SHP77 (cell line): ENCODE results near the gene CDH2.
"Not testable (repeated sequence)": the region's sequence is repeated elsewhere in the genome, so short reads cannot be mapped to it uniquely, and the experiment has no call there.

ENCODE experiments used
- DNase-seq, 2 experiments: peaks; one replicate each; lab custom pipeline; 2025; lab: John Stamatoyannopoulos, UW

Gene CDH2

DNA sequence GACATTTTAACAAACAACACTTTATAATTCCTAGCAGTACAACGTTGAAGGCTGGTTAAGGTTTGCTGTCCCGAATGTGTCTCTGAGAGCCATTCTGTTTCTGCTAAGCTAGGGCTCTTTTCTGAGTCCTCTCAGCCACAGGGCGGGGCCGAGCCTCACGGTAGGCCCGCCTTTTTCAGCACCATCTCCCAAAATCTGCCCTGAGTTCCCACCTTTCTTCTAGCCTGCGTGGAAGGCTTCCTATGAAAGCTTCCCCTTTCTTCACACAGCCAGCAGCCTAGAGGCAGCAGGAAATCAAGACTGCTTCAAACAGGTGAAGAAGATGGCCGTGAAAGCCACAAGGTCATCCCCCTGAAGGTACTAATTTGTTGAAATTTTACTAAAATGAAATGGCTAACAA, 255.5 kb downstream of the CDH2 start:
- DNase-seq, result no peak

DNA sequence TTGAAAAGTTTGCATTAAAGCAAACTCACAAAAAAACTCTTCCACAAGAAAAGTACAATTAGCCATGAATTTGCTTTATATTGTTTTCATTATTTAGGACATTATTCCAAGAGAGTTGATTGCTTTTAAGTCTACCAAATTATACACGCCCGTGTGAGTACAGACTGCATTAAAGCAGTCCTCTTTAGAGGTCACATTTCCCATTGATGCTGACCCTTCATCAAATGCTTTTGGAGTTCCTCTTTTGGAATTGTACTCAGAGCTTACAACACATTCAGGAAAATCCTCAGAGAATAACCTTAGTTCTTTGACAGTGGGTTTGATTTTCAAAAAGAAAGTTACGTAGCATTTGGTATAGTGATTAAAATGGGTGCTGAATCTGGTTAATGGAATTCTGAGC, 256.1 kb downstream of the CDH2 start:
- no peak for DNase-seq

DNA sequence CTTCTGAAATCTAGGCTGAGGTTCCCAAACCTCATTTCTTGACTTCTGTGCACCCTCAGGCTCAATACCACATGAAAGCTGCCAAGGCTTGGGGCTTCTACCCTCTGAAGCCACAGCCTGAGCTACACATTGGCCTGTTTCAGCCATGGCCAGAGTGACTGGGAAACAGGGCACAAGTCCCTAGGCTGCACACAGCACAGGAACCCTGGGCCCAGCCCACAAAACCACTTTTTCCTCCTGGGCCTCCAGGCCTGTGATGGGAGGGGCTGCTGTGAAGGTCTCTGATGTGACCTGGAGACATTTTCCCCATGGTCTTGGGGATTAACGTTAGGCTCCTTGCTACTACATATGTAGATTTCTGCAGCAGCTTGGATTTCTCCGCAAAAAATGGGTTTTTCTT, 270.7 kb downstream of the CDH2 start:
- not testable (repeated sequence) for DNase-seq

DNA sequence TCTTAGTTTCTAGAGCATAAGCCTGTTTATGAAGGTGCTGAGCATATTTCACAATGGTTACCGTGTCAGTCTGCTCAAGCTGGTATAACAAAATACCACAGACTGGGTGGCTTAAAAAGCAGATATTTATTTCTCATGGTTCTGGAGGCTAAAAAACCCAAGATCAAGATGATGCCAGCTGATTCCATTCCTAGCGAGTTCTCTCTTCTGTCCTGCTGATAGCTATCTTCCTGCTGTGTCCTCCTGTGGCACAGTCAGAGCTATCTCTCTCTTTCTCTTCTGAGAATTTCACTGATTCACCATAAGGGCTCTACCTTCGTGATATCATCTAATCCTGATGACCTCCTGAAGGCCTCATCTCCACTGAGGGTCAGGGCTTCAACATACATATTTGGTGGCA, 273.0 kb downstream of the CDH2 start:
- no peak for DNase-seq

DNA sequence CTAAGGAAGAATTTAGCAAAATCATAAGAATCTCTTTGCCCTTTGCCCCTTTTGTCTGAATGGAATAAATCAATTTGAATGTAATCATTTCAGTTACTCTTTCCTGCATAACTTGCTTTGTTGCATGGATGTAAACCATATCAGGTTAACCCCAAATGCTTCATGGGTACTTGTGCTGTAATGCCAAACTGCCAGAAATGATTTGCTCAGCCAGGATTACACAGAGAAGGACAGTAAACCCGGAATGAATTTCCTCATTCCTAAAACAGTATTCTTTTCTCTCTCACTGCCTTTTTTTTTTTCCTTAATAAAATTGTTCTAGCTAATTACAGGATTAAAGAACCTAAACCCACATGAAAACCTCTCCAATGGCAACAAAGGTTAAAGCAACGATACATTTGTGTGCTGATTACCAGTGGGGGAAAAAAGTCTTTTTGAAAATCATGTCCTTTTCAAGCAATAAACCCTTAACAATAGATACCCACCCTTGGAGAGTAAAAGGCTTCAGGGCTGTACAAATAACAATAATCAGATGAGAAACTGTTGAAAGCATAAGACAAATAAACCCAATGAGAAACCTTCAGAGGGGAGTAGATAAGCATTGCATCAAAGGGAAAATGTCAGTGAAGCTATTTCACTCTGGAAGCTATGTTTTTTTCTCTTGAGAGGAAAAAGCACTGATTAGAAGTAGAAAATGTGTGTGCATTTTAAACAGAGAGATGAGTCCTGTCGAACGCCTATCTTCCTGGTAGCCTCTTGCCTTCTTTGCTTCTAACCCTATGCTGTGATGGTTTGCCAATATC, 275.3 kb downstream of the CDH2 start:
- DNase-seq, result no peak
